ENCODE measurements around the gene MLF1.

- TF ChIP-seq, protein P1, sequence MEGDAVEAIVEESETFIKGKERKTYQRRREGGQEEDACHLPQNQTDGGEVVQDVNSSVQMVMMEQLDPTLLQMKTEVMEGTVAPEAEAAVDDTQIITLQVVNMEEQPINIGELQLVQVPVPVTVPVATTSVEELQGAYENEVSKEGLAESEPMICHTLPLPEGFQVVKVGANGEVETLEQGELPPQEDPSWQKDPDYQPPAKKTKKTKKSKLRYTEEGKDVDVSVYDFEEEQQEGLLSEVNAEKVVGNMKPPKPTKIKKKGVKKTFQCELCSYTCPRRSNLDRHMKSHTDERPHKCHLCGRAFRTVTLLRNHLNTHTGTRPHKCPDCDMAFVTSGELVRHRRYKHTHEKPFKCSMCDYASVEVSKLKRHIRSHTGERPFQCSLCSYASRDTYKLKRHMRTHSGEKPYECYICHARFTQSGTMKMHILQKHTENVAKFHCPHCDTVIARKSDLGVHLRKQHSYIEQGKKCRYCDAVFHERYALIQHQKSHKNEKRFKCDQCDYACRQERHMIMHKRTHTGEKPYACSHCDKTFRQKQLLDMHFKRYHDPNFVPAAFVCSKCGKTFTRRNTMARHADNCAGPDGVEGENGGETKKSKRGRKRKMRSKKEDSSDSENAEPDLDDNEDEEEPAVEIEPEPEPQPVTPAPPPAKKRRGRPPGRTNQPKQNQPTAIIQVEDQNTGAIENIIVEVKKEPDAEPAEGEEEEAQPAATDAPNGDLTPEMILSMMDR (conservative IDR thresholded peaks at IDR 0.05 in 1 of 2, IDR thresholded peaks at IDR 0.05 in 1 of 2; ENCODE audit: extremely low read depth in 1 of 2, insufficient read depth in 1 of 2, low read depth in 1 of 2, low read length in 2 of 2) = no peak
- no peak for TF ChIP-seq EZH2 (IDR thresholded peaks at IDR 0.05; ENCODE audit: borderline replicate concordance, low read length)
Observed at GRCh38 chr3:158571969-158572765, 1.2 kb downstream of the MLF1 start.
